Myocyte (in vitro differentiated cells): Measurements from ENCODE around the gene VIL1. TPM values are rescaled to one million over a fixed set of nuclear protein-coding genes. Genes with fewer than 3 reads are reported as not detected.

Source experiments
- DNase-seq: peaks from one replicate; pipeline ENCODE4 v3.0.0-alpha.2; 2012; ENCODE audit warnings: low read depth
- total RNA-seq: library from RNA; depleted of rRNA; stranded (reverse); fragments of >200 nt; gene quantifications from 2 replicates; pipeline ENCODE4 v1.2.3, GENCODE V29; 2014

The VIL1 gene
- total RNA-seq, 1 donor from 2014 or later: not detected

DNA sequence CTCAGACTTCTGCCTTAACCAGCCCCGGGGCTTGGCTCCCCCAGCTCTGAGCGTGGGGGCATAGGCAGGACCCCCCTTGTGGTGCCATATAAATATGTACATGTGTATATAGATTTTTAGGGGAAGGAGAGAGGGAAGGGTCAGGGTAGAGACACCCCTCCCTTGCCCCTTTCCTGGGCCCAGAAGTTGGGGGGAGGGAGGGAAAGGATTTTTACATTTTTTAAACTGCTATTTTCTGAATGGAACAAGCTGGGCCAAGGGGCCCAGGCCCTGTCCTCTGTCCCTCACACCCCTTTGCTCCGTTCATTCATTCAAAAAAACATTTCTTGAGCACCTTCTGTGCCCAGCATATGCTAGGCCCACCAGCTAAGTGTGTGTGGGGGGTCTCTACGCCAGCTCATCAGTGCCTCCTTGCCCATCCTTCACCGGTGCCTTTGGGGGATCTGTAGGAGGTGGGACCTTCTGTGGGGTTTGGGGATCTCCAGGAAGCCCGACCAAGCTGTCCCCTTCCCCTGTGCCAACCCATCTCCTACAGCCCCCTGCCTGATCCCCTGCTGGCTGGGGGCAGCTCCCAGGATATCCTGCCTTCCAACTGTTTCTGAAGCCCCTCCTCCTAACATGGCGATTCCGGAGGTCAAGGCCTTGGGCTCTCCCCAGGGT, 13.7 kb upstream of the VIL1 start:
- no peak for DNase-seq

DNA sequence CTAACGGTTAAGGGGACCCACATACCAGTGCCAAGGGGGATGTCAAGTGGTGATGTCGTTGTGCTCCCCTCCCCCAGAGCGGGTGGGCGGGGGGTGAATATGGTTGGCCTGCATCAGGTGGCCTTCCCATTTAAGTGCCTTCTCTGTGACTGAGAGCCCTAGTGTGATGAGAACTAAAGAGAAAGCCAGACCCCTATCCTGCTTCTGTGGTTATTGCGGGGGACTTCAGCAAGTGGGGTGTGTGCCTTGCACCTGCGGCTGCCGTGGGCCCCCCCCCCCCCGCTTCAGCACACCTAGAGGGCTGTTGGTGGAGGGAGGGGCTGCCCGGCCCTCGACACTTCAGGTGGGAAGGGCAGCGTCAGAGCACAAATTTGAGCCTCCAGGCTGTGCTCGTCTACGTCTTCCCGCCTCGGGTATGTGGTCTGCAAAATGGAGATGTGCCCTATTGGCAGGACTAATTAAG, 13.1 kb upstream of the VIL1 start:
- peak; percentile 26 for DNase-seq

DNA sequence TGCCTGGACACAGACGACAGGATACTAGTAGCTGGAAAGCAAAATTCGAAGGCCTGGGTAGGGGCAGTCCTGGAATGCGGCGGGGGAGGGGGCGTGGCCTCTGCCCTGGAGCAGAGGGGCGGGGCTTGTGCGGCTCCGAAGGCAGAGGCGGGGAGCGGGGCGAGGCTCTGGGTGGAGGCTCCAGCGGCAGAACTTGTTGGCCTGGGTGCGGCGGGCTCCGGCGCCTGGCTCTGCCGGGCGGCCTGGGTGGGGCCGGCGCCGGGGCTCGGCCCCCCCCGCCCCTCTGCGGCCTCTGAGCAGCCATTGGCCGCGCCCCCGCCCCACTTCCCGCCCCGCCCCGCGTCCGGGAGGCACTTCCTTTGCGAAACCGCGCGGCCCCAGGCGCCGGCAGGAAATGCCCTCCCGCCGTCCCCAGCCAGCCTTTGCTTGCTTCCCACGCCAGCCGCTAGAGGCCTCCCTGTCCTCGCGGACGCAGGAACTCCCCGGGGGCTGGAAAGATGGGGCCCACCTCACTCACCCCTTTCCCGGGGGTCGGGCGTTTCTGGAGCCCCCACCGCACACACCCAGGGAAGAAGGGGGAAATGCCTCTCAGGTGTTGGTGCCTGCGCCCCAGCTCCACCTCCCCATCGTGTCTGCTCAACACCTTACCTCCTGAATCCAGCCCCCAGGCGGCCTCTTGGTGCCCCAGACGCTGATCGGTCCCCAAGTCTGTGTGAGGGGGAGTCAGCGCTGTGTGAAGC, 12.5 kb upstream of the VIL1 start:
- peak; percentile 95 for DNase-seq

DNA sequence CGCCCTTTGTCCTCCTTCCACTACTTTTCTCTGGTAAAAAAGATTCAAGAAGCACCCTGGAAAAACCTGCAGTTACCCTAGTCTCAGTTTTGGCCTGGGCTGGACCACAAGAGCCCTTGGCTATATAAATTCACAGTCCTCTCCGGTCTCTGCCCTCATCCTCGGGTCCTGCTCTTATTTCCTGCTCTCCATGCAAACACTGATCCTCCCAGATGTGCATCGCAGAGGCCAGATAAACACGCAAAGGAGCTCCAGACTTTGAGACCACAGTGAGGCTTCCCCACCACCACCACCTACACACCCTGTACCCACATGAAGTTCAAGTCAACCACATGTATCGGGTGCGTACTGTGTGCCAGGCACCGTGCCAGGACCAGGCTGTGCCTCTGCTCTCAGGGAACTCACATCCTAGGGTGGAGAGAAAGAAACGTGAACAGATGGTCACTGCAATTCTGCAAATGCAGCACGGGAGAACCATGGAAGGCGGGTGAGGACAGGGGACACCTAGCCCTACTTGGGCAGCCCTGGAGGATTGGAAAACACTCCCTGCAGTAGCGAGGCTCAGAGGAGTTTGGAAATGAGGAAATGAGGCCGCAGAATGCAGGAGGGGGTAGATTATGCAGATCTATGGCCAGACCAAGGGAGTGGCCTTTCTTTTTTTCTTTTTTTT, 11.8 kb upstream of the VIL1 start:
- DNase-seq: peak; percentile 80

DNA sequence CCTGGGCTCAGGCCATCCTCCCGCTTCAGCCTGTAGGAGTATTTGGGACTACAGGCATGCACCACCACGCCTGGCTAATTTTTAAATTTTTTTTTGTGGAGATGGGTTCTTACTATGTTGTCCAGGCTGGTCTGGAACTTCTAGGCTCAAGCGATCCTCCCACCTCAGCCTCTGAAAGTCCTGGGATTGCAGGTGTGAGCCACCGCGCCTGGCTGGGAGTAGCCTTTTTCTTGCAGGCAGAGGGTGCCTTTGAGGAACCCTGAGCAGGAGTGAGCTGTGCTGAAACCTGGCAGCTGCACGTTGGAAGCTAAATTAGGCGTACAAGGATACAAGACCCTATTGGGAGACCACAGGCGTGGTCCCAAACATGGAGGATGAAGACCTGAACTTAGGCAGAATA, 11.2 kb upstream of the VIL1 start:
- no peak for DNase-seq

DNA sequence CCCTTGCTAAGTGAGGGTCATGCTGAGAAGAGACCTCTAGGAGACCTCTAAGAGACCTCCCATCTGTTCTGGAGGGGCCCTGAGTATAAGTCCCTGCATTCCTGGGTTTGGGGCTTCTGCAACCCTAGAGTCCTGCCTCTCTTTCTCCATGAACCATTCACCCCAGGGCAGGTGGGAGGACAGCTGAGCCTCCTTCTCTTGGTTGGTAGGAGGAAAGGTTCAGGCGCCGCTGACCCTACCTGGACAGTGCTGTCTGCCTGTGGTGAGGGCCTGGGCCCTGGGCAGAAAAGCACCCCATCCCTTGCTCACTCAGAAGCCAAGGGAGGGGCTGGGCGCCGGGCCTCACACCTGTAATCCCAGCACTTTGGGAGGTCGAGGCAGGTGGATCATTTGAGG, 604 bp upstream of the VIL1 start:
- no peak for DNase-seq

DNA sequence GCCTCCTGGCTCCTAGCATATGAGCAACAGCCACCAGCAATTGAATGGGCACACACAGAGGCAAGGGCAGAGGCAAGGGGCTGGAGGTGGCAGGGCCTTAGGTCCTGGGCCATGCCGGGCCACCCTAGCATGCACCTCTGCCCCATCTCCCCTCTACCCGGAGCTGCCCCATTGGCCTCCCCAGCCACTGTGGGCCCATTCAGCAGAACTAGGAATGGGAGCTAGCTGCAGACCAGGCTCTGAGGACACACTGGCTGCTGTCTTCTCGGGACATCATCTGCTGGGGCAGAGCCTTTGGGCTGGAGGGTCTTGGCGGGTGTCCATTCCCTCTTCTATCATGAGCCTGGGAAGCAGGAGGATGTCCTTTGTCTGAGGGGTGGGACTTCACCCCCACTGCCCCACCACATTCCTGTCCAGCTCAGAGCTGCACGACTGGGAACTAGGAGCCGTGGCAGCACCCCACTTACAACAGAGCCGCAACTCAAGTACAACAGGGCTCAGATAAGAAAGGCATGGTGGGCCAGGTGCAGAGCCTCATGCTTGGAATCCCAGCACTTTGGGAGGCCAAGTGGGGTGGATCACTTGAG, 800 bp downstream of the VIL1 start:
- DNase-seq: no peak

DNA sequence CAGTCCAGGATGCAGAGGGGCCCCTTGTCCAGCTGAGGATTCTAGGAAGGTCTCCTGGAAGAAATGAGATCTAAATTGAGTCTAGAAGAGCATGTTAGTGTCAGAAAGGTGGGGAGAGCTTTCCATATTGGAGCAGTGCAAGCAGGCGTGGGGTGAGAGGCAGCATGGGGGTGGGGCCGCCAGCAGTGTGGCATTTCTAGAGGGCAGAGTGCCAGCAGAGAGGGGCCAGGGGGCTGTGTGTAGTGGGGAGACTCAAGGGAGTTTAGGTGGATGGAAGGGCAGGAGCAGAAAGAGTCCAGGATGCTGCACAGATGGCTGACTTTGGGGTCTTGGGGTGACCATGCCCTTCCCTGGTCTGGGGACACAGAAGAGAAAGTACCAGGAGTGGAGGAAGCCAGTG, 2.1 kb downstream of the VIL1 start:
- no peak for DNase-seq

DNA sequence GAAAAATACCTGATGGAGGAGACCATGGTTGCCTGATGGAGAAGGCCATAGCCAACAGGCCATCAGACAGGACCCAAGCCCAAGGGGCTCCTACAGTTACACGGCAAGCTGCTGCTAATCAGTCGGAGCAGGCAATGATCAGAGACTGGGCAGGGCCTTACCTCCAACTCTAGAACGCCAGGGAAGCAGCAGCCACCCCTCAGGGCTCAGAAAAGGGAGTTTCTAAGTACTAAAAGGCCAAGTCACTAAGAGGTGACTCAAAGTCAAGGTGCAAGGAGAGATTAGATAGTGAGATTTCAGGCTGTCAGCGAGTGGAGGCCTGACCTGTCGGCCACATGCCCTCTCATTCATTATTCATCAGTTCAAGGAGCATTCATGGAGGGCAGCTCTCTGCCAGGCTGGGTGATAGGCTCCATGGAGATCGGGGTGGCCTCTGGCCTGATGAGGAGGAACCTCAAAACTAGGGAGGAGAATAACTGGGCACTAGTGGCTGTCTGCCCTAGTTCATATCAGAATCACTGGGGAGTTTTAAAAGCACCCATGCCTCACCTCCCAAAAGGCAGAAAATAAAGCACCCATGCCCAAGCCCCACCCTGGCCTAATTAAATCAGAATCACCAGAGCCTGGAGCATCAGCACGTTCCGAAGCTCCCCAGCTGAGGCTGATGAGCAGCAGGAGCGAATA, 3.6 kb downstream of the VIL1 start:
- no peak for DNase-seq

DNA sequence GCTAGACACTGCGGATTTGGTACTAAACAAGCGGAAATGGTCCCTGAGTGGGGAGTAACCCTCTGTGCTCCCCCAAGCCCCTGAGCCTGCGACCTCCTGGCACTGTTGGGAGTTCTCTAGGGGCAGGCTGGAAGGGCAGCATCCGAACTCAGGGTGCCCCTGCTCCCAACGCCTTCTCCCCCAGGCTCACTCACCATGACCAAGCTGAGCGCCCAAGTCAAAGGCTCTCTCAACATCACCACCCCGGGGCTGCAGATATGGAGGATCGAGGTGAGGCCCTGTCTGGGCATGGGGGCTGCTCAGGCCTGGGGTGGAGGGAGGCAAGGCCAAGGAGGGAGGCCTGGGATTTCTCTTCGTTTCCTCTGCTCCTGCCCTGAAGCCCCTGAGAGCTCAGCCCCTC, 4.7 kb downstream of the VIL1 start:
- no peak for DNase-seq

DNA sequence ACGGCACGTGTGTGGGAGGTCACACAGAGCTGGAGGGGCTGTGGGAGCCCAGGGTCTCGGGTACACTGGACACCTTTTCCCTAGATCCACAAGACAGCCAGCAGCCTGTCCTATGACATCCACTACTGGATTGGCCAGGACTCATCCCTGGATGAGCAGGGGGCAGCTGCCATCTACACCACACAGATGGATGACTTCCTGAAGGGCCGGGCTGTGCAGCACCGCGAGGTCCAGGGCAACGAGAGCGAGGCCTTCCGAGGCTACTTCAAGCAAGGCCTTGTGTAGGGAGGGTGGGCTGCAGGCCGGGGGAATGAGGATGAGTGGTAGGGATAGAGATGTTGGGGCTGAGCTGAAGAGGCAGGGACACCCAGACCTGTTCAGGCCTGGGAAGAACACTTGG, 6.6 kb downstream of the VIL1 start:
- DNase-seq: no peak

DNA sequence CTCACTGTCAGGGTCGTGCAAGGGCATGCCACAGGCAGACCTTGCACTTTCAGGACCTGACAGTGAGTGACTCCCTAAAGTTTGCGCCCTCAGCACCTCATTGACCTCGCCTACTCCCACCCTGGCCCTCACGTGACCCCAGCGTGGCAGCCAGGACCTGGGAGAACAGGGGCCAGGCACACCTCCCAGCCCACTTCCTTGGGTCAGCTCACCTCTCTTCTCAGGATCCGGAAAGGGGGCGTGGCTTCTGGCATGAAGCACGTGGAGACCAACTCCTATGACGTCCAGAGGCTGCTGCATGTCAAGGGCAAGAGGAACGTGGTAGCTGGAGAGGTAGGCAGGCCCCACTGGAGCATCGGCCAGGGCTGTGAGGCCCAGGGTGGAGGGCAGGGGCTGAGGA, 8.8 kb downstream of the VIL1 start:
- no peak for DNase-seq

DNA sequence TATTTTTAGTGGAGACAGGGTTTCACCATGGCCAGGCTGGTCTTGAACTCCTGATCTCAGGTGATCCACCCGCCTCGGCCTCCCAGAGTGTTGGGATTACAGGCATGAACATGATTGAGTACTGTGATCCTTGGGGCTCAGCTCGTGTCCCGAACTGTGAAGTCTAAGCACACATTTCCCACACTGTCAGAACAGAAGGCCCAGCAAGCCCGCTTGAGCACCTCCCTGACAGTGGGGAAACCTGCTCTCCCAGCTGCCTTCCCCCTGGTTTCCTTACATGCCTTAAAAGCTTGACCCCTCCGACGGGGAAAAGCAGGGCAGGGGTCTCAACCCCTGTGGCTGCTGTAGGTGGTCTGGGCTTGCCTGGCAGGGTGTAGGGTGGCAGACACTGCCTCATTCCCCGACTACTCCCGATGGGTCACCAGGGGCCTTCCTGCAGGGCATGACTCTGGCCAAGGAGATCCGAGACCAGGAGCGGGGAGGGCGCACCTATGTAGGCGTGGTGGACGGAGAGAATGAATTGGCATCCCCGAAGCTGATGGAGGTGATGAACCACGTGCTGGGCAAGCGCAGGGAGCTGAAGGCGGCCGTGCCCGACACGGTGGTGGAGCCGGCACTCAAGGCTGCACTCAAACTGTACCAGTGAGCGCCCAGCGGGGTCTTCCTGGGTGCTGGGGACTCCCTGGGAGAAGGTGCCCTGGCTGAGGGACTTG, 10.1 kb downstream of the VIL1 start:
- DNase-seq: no peak

DNA sequence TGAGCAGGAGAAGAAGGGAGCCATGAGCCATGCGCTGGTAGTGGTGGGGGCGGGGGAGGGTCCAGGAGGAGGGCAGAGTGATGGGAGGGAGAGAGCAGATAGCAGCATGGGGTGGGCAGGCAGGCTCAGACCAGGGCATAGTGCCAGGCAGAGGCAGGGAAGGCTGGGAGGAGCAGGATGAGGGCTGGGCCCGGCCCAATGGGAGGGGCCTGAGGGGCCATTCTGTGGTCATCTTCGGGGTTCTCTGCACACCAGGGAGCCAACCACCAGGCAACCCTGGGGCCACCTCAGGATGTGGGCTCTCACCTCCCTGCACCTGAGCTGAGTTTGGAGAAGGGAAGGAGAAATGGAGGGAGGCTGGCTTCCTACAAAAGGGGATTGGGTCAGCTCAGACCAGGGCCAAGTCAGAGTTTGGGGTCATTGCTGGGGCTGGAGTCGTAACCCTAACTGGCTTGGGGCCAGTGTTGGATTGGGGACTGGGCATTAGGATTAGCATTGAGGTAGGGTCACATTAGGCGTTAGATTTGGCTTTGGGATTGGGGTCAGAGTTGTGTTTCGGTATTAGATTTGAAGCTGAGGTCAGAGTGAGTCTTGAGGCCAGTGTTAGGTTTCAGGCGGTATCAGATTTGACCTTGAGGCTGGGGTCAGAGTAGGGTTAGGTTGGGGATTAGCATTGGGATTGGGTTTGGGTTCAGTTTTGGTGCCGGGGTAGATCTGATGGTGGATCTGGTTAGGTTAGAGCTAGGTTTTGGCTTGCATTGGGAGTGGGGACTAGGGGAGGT, 11.2 kb downstream of the VIL1 start:
- no peak for DNase-seq

DNA sequence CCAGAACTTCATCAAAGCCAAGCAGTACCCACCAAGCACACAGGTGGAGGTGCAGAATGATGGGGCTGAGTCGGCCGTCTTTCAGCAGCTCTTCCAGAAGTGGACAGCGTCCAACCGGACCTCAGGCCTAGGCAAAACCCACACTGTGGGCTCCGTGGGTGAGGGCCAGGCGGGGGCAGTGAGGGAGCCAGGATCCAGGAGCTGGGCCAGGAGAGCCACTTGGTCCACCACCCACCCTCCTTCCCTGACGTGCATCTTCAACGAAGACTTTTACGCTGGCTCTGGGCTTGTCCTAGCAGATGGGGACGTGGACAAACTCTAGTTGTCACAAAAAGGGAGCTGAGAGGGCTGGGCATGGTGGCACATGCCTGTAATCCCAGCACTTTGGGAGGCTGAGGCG, 11.8 kb downstream of the VIL1 start:
- no peak for DNase-seq

DNA sequence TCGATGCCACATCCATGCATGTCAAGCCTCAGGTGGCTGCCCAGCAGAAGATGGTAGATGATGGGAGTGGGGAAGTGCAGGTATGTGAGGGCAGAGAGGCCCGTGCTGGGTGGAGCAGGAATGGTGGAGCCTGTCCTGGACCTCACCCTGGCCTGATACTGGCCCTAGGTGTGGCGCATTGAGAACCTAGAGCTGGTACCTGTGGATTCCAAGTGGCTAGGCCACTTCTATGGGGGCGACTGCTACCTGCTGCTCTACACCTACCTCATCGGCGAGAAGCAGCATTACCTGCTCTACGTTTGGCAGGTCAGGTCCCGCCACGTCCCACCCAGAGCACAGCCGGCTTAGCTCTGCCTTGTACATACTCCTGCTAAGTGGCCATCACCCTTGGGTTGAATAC, 13.0 kb downstream of the VIL1 start:
- DNase-seq: no peak

DNA sequence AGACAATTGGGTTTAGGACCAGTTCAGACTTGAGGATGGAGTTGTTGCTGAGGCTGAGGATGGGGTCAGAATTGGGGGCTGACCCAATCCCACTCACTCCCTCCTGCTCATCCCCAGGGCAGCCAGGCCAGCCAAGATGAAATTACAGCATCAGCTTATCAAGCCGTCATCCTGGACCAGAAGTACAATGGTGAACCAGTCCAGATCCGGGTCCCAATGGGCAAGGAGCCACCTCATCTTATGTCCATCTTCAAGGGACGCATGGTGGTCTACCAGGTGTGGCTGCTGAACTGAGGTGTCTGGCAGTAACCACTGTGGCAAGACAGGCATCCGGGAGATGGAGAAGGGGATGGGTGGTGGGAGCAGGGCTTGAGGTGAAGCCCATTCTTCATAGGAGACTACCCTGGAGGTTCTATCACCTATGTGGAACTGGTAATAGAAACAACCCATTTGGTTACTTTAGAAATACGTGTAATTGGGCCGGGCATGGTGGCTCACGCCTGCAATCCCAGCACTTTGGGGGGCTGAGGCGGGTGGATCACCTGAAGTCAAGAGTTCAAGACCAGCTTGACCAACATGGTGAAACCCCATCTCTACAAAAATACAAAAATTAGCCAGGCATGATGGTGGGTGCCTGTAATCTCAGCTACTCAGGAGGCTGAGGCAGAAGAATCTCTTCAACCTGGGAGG, 13.9 kb downstream of the VIL1 start:
- no peak for DNase-seq

DNA sequence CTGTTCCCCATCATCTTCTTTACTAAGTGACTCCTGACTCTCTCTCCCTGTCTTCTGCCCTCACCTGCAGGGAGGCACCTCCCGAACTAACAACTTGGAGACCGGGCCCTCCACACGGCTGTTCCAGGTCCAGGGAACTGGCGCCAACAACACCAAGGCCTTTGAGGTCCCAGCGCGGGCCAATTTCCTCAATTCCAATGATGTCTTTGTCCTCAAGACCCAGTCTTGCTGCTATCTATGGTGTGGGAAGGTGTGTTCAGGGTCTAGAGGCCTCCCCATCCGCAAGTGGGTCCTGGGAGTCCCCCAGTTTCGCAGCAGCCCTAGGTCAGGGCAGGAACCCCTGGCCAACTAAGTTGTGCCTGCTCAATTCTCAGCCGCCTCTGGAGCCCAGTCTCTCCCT, 15.5 kb downstream of the VIL1 start:
- no peak for DNase-seq
